Keratinocyte (primary cell): ENCODE data around the gene DUSP10. TPM values are rescaled to one million over a fixed set of nuclear protein-coding genes. Genes with fewer than 3 reads are reported as not detected.

ENCODE experiments used
- DNase-seq: peaks from one replicate; pipeline ENCODE4 v3.0.0-alpha.2; 2011; ENCODE audit warnings: low read depth, missing footprints, low spot score
- FAIRE-seq: peaks from 2 replicates; lab custom pipeline; 2011; peaks lifted over from hg19 to GRCh38; lab: Jason Lieb, UNC
- H2AFZ ChIP-seq: 2 replicates; pipeline ENCODE4 v1.6.0; 2012; ENCODE audit warnings: low read length, control low read depth, inconsistent platforms; ENCODE audit not compliant: control insufficient read depth
- H3K27ac ChIP-seq: 2 replicates; pipeline ENCODE4 v1.5.1; 2011; ENCODE audit warnings: low read length; ENCODE audit not compliant: control insufficient read depth, insufficient read depth
- H3K27me3 ChIP-seq: 3 replicates; pipeline ENCODE4 v1.6.0; 2011; ENCODE audit warnings: low read length; ENCODE audit not compliant: control insufficient read depth, insufficient read depth; ENCODE audit errors: extremely low read depth
- H3K36me3 ChIP-seq, 2 experiments: 2 replicates in 1 of 2; 3 replicates in 1 of 2; pipeline ENCODE4 v1.5.1; 2011; ENCODE audit warnings: low read length in 2 of 2, mild to moderate bottlenecking in 1 of 2; ENCODE audit not compliant: control insufficient read depth in 2 of 2, insufficient read depth in 2 of 2; ENCODE audit errors: extremely low read depth in 1 of 2
- H3K4me1 ChIP-seq: 3 replicates; pipeline ENCODE4 v1.5.1; 2011; ENCODE audit warnings: low read length; ENCODE audit not compliant: control insufficient read depth, insufficient read depth; ENCODE audit errors: extremely low read depth
- H3K4me2 ChIP-seq: 3 replicates; pipeline ENCODE4 v1.6.0; 2011; ENCODE audit warnings: low read depth, low read length; ENCODE audit not compliant: control insufficient read depth, insufficient read depth; ENCODE audit errors: extremely low read depth
- H3K4me3 ChIP-seq, 3 experiments: fragments of 200-600 bp in 1 of 3; sonication (generic) in 1 of 3; 2 replicates in 2 of 3; 3 replicates in 1 of 3; pipeline ENCODE4 v1.5.1; 2011 to 2016; ENCODE audit warnings: low read length in 3 of 3, mild to moderate bottlenecking in 3 of 3, control low read depth in 2 of 3, inconsistent platforms in 1 of 3, low read depth in 1 of 3, mixed read lengths in 1 of 3, mixed run types in 1 of 3, moderate library complexity in 1 of 3; ENCODE audit not compliant: control insufficient read depth in 2 of 3, insufficient read depth in 2 of 3; ENCODE audit errors: extremely low read depth in 1 of 3
- H3K79me2 ChIP-seq: 2 replicates; pipeline ENCODE4 v1.6.0; 2012; ENCODE audit warnings: low read length; ENCODE audit not compliant: control insufficient read depth, insufficient read depth
- H3K9ac ChIP-seq: 3 replicates; pipeline ENCODE4 v1.6.0; 2011; ENCODE audit warnings: low read length; ENCODE audit not compliant: control insufficient read depth, insufficient read depth; ENCODE audit errors: extremely low read depth
- H3K9me1 ChIP-seq: 3 replicates; pipeline ENCODE4 v1.6.0; 2011; ENCODE audit warnings: low read length; ENCODE audit not compliant: control insufficient read depth, insufficient read depth; ENCODE audit errors: extremely low read depth
- H3K9me3 ChIP-seq: 2 replicates; pipeline ENCODE4 v1.5.1; 2012; ENCODE audit warnings: low read depth, low read length; ENCODE audit not compliant: control insufficient read depth
- H4K20me1 ChIP-seq: 3 replicates; pipeline ENCODE4 v1.6.0; 2011; ENCODE audit warnings: low read length; ENCODE audit not compliant: control insufficient read depth, insufficient read depth; ENCODE audit errors: extremely low read depth
- EZH2 ChIP-seq: IDR thresholded peaks from one replicate; pipeline ENCODE4 v1.6.1; 2012; ENCODE audit warnings: inconsistent platforms, mild to moderate bottlenecking, low read length, moderate library complexity
- dilution Hi-C: fragments of 300-500 bp; cut with MboI; formaldehyde crosslinking; loops from one replicate; pipeline ENCODE4 v1.7.0; 2020; ENCODE audit warnings: low sequenced_read_pairs; ENCODE audit not compliant: extremely low pct_ligation_motif_present
- polyA plus RNA-seq, 5 experiments: library from polyadenylated mRNA; depleted of rRNA in 3 of 5; stranded (reverse) in 3 of 5; stranded (forward) in 1 of 5; unstranded in 1 of 5; fragments of >200 nt; gene quantifications; 1 replicate in 1 of 5; 2 replicates in 3 of 5; 3 replicates in 1 of 5; pipeline versions ENCODE4 v1.2.1 to v1.2.3, GENCODE V29; 2011 to 2012; ENCODE audit warnings: missing spikeins in 2 of 5, low read depth in 1 of 5, low replicate concordance in 1 of 5
- TF ChIP-seq, protein P1 (sequence below), 3 experiments: IDR thresholded peaks in 1 of 3; conservative IDR thresholded peaks in 1 of 3; optimal IDR thresholded peaks in 1 of 3; 2 replicates in 2 of 3; 3 replicates in 1 of 3; pipeline versions ENCODE3 to v1.5.1; 2011; ENCODE audit warnings: low read length in 3 of 3, mild to moderate bottlenecking in 3 of 3, moderate library complexity in 2 of 3, control low read depth in 1 of 3, inconsistent platforms in 1 of 3; ENCODE audit not compliant: insufficient read depth in 2 of 3; ENCODE audit errors: extremely low read depth in 1 of 3

The DUSP10 gene
- polyA plus RNA-seq, 1 donor (not counting 4 experiments of a cell fraction or from before 2014, with no cell fraction given): 15.1 TPM

DNA sequence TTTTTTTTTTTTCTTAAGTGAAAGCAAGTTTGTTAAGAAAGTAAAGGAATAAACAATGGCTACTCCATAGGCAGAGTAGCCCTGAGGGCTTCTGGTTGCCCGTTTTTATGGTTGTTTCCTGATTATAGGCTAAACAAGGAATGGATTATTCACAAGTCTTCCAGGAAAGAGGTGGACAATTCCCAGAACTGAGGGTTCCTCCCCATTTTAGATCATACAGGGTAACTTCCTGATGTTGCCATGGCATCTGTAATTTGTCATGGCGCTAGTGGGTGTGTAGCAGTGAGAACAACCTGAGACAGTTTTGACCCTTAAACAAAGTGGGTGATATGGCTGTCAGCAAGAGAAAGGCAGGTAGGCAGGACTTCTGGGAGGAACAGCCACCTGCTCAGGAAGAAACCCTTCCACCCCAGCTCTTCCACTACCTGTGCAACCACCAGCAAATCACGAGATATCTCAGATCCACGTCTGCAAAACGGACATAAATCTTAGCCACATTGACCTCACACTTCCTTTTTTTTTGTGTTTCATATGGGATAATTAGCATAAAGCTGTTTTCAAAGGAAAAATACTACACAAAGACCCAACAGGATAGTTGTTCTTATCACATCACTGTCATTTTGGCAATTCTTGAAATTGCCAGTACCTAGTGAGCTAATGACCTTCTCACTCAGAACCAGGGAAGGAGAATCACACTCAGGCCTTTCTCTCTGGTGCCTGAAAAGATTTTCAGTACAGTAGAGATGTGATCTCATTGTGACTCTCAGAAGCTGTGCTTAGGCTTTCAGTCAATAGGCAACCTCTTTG lies 34.8 kb upstream of the DUSP10 start:
- no peak overlapping the region for H3K9ac ChIP-seq
- no peak for FAIRE-seq
- no peak overlapping the region for H2AFZ ChIP-seq
- H3K27me3 ChIP-seq: no peaks in the 10 kb centered on the region
- H3K9me1 ChIP-seq: no peaks in the 10 kb centered on the region
- no peak overlapping the region for H3K4me2 ChIP-seq
- dilution Hi-C loops: no loop called here
- no peak overlapping the region for H3K4me3 ChIP-seq
- no peak for DNase-seq
- no peaks in the 10 kb centered on the region for H3K4me1 ChIP-seq
- no peaks in the 10 kb centered on the region for H4K20me1 ChIP-seq
- H3K9me3 ChIP-seq: no peaks in the 10 kb centered on the region
- TF ChIP-seq, protein P1, sequence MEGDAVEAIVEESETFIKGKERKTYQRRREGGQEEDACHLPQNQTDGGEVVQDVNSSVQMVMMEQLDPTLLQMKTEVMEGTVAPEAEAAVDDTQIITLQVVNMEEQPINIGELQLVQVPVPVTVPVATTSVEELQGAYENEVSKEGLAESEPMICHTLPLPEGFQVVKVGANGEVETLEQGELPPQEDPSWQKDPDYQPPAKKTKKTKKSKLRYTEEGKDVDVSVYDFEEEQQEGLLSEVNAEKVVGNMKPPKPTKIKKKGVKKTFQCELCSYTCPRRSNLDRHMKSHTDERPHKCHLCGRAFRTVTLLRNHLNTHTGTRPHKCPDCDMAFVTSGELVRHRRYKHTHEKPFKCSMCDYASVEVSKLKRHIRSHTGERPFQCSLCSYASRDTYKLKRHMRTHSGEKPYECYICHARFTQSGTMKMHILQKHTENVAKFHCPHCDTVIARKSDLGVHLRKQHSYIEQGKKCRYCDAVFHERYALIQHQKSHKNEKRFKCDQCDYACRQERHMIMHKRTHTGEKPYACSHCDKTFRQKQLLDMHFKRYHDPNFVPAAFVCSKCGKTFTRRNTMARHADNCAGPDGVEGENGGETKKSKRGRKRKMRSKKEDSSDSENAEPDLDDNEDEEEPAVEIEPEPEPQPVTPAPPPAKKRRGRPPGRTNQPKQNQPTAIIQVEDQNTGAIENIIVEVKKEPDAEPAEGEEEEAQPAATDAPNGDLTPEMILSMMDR (optimal IDR thresholded peaks at IDR 0.05 in 1 of 3, IDR thresholded peaks at IDR 0.05 in 1 of 3, conservative IDR thresholded peaks at IDR 0.05 in 1 of 3; ENCODE audit: extremely low read depth in 1 of 3, insufficient read depth in 2 of 3, low read length in 3 of 3): no peak
- TF ChIP-seq EZH2: no peak
- no peaks in the 10 kb centered on the region for H3K79me2 ChIP-seq
- H3K27ac ChIP-seq: no peak overlapping the region
- no peaks in the 10 kb centered on the region for H3K36me3 ChIP-seq

DNA sequence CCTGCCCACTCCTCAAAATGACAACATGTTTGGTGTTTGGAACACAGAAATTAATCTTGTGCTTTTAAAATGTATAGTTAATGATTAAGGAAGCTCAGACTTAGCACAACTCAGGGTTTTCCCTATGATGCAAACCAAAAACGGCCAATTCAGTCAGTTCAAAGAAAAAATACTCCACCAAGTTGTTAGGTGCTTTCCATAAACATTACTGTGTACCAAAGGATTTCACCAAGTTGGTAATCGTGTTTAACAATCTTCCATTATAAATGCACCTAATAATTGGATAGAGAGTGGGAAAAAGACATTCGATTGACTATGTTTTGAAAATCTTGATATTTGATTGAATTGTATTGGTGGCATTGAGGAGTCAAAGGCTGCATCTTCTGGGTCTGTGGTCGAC lies 33.3 kb upstream of the DUSP10 start:
- TF ChIP-seq EZH2: no peak
- Histone ChIP-seq H3K9me3 (no peaks in the 10 kb centered on the region), H3K27me3 (no peaks in the 10 kb centered on the region), H3K4me2 (no peak overlapping the region), H3K4me1 (no peaks in the 10 kb centered on the region), H3K9me1 (no peaks in the 10 kb centered on the region), H3K4me3 (no peak overlapping the region), H2AFZ (no peak overlapping the region), H3K27ac (no peak overlapping the region), H3K79me2 (no peaks in the 10 kb centered on the region), H4K20me1 (no peaks in the 10 kb centered on the region), H3K9ac (no peak overlapping the region), H3K36me3 (no peaks in the 10 kb centered on the region)
- no peak for DNase-seq
- no peak for FAIRE-seq
- dilution Hi-C loops: no loop called here
